HG03565 (cell line): ENCODE measurements around the gene MAZ.
"Not testable (repeated sequence)": the region's sequence is repeated elsewhere in the genome, so short reads cannot be mapped to it uniquely, and the experiment has no call there.

Source experiments
- ATAC-seq: cut with Tn5 transposase; IDR thresholded peaks from one replicate; pipeline ENCODE4 v1.9.1; 2021; ENCODE audit warnings: mild to moderate bottlenecking, moderate library complexity; ENCODE audit not compliant: unreplicated experiment

The MAZ gene

GRCh38 chr16:29806099-29806579 is at the start of gene MAZ:
Gene MAZ (plus strand): TSS chr16:29806529. CDS start chr16:29806702, 173 bp downstream.
- no peak for ATAC-seq

DNA sequence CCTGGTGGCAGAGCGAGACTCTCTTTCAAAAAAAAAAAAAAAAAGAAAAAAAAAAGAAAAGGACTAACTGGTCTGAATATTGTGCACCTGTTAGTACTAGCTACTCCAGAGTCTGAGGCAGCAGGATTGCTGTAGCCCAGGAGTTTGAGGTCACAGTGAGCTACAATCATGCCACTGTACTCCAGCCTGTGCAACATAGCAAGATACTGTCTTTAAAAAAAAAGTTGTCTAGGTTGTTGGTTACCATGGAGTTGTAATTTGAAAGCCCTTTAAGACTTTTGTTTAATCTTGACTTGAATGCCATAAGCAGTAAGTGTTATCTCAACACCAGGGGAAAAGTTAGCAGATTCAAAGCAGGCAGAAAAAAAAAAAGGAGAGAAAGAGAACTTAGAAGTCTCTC is 49.7 kb upstream of the MAZ start:
- no peak for ATAC-seq

DNA sequence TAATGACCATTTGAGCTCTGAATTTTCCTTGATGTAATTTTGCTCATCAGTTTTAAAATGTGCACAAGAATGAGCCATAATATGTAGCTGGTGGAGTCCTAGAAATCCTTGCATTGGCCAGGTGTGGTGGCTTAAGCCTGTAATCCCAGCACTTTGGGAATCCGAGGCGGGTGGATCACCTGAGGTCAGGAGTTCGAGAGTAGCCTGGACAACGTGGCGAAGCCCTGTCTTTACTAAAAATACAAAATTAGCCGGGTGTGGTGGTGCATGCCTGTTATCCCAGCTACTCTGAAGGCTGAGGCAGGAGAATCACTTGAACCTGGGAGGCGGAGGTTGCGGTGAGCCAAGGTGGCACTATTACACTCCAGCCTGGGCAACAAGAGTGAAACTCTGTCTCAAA is 49.2 kb upstream of the MAZ start:
- not testable (repeated sequence) for ATAC-seq

GRCh38 chr16:29757950-29758466 is 48.3 kb upstream of the MAZ start:
- no peak for ATAC-seq

DNA sequence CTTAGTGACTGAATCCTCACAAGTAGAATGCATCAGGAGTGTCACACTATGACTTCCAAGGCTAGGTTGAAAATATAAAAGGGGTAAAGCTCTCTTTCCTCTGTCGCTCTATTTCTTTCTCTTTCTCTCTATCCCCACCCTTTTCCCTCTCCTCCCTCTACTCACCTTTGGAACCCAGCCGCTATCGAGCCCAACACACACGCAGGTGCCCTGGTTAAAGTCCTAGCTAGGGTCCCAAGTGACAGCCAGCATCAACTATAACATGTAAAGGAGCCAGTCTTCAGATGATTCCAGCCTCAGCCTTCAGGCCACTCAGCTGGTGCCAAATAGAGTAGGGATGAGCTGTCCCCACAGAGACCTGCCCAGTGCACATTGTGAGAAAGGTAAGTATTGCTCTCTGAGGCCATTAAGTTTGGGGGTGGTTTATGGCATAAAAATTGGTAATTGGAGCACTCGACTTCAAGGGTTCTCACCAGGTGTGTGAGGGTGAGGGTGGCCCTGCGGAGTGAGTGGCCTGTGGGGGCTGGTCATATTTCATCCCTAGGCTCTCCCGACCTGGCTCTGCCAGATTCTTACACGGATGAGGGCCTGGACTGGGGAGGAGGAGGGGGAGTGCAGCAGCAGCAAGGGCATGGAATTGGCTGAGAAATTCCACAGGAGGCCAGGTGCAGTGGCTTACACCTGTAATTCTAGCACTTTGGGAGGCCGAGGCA is 45.6 kb upstream of the MAZ start:
- no peak for ATAC-seq

GRCh38 chr16:29761280-29761651 is 45.1 kb upstream of the MAZ start:
- ATAC-seq = not testable (repeated sequence)

DNA sequence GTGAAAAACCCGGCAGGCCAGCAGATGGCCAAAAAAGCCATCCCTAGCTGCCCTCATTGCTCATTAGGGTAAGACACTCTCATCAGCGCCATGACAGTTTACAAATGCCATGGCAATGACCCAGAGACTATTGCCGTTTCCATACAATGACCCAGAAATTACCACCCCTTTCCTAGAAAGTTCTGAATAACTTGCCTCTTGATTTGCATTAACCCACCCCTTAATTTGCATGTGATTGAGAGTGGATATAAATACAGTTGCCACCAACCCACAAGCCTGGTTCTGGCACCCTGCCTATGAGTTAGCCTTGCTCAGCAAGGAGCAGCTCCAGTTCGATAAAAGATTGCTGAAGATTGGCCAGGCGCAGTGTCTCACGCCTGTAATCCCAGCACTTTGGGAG is 44.4 kb upstream of the MAZ start:
- ATAC-seq = no peak

DNA sequence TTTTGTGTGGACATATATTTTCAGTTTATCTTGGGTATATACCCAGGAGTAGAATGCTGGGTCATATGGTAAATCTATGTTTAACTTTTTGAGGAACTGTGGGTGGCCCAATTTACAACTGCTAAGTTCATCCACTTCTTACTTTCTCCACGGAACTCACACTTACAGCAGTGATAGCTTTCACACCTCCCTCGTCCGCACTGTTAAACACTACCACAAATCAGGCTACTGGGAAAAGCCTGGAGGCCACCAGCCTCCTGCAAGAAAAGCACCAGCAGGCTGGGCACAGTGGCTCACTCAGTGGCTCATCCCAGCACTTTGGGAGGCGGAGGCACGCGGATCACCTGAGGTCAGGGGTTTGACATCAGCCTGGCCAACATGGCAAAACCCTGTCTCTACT is 43.0 kb upstream of the MAZ start:
- no peak for ATAC-seq

DNA sequence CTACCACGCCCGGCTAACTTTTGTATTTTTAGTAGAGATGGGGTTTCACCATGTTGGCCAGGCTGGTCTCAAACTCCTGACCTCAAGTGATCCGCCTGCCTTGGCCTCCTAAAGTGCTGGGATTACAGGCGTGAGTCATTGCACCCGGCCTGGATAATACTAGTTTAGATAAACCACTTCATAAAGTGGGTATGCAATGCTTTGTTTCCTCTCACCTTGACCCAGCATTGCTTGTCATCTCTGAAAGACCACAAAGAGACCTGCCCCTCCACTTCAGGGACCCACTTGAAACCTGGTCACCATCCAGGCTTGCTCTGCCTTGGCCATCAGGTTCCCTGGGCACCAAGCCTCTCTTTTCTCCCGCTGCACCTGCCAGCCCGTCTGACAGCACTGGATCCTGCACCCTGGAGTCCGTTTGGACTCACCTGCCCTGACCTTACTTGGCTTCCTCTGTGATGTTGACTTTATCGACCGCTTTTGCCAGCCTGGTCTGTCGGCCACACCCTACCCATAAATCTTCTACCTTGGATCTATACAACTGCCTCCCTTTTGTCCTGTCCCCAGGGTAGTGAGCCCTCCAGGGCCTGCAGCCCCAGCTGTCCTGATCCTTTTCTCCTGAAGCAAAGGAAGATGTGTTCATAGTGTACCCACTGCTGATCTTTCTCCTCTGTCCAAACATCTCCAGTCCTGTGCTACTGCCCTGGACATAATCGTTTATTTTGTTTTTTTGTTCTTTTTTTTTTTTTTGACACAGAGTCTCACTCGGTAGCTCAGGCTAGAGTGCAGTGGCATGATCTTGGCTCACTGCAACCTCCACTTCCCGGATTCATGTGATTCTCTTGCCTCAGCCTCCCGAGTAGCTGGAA is 40.9 kb upstream of the MAZ start:
- no peak for ATAC-seq

GRCh38 chr16:29766571-29766970 is 39.8 kb upstream of the MAZ start:
- ATAC-seq = no peak

GRCh38 chr16:29767062-29767461 is 39.3 kb upstream of the MAZ start:
- no peak for ATAC-seq

- ATAC-seq = no peak
Observed at GRCh38 chr16:29769507-29769906, 36.8 kb upstream of the MAZ start.

DNA sequence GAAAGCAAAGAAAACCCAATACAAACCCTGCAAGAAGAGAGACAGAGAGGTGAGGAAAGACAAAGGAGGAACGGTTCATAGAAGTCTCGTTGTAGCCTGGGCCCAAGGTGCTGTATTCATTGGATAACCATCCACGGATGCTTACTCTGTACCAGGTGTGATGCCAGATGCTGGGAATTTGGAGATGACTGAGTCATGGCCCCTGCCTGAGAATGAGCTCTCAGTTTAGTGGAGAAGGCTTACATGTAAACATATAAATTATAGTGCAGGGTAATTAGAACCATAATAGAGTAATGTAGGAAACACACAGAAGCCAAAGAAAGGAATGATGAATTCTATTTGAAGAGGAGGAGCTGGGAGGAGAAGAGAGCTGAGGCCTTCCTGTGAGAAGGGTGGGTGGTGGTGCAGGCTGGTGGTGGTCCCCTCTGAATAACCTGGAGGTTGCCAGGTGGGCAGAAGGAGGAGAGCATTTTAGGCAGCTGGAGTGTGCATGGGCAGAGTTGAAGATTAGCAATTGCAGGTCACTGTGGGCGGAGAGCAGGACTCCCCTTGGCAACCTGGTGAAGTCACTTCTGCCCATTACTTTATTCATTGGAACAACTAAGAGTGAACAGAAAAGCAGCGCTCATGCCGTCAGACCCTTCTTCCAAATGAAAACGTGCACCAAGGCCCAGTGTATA is 35.9 kb upstream of the MAZ start:
- ATAC-seq = no peak

GRCh38 chr16:29772330-29772729 is 34.0 kb upstream of the MAZ start:
- ATAC-seq = not testable (repeated sequence)

DNA sequence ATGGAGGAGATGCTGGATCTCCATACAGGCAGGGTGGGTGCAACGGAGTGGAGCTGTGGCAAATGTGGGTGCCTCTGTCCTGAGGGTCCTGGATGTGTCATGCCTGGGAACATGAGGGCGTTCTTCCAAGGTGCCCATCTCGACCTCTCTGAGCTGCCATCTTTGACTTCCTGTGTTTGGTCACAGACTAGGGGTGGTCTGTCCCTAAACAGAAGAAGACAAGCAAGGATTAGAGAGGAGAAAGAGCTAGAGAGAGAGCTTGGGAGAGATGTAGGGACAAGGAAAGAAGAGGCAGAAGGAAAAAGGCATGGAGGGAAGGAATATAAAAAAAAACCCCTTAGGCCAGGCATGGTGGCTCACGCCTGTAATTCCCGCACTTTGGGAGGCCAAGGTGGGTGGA is 31.6 kb upstream of the MAZ start:
- ATAC-seq = no peak

GRCh38 chr16:29775742-29776408 is 30.5 kb upstream of the MAZ start:
- ATAC-seq = no peak

DNA sequence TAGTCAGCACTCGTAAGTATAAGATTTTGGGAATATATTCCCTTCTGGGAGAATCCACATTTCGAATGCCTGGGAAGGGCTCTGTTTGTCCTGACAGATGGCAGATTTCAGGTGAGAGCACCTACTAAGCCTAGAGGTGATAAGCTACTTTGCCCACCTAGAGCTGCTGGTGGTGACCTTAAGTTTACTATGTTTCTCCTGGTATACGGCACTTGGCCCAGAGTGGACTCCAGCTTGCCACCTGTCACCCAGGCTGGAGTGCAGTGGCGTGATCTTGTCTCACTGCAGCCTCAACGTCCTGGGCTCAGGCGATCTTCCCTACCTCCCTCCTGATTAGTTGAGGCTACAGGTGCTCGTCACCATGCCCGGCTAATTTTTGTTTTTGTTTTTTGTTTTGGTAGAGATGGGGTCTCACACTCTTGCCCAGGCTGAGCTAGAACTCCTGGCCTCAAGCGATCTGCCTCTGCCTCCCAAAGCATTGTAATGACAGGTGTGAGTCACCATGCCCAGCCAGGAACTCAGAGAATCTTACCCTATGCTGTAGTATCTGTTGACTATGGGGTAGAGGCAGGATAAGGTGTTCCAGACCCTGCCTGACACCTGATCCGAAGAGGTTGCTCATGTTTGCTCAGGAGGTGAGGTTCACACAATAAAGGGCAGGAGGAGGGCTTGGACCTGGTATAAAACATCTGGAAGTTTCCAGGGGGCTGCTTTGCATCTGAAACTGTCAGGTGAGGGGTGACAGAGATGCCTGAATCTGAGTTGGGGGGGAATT is 28.6 kb upstream of the MAZ start, which contains the start of gene ZG16:
ZG16 (plus strand) TSS at position 681 of the 775 bp plus-strand sequence. CDS start 1,011 bp downstream, outside the sequence.
- no peak for ATAC-seq

DNA sequence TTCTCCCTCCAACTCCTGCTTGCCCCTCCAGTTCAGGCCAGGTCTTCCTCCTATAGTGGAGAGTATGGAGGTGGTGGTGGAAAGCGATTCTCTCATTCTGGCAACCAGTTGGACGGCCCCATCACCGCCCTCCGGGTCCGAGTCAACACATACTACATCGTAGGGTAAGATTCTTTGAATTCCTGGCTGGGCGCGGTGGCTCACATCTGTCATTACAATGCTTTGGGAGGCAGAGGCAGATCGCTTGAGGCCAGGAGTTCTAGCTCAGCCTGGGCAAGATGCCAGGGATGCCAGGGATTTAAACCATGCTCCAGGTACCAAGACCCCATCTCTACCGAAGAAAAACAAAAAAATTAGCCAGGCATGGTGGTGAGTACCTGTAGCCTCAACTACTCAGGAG is 26.9 kb upstream of the MAZ start:
- ATAC-seq = no peak

DNA sequence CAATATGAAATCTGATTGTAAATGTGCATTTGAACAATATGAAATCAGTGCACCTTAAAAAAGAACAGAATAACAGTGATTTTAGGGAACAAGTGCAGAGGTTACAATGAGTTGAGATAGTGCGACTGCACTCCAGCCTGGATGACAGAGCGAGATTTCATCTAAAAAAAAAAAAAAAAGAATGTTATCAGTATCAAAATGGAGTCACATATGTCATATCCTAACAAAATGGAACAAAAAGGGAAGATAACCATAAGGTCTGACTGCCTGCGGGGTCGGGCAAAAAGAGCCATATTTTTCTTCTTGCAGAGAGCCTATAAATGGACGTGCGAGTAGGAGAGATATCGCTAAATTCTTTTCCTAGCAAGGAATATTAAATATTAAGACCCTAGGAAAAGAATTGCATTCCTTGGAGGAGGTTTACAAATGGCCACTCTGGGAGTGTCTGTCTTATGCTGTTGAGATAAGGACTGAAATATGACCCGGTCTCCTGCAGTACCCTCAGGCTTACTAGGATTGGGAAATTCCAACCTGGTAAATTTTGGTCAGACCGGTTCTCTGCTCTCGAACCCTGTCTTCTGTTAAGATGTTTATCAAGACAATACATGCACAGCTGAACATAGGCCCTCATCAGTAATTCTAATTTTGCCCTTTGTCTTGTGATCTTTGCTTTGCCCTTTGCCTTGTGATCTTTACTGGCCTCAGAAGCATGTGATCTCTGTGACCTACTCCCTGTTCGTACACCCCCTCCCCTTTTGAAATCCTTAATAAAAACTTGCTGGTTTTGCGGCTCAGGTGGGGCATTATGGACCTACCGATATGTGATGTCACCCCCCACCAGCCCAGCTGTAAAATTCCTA is 23.0 kb upstream of the MAZ start:
- ATAC-seq = not testable (repeated sequence)
